Keratinocyte (primary cell): ENCODE results near the gene UBE2V1. TPM values are rescaled to one million over a fixed set of nuclear protein-coding genes. Genes with fewer than 3 reads are reported as not detected.

Source experiments
- DNase-seq: peaks from one replicate; pipeline ENCODE4 v3.0.0-alpha.2; 2011; ENCODE audit warnings: low read depth, missing footprints, low spot score
- FAIRE-seq: peaks from 2 replicates; lab custom pipeline; 2011; peaks lifted over from hg19 to GRCh38; lab: Jason Lieb, UNC
- H2AFZ ChIP-seq: 2 replicates; pipeline ENCODE4 v1.6.0; 2012; ENCODE audit warnings: low read length, control low read depth, inconsistent platforms; ENCODE audit not compliant: control insufficient read depth
- H3K27ac ChIP-seq: 2 replicates; pipeline ENCODE4 v1.5.1; 2011; ENCODE audit warnings: low read length; ENCODE audit not compliant: control insufficient read depth, insufficient read depth
- H3K27me3 ChIP-seq: 3 replicates; pipeline ENCODE4 v1.6.0; 2011; ENCODE audit warnings: low read length; ENCODE audit not compliant: control insufficient read depth, insufficient read depth; ENCODE audit errors: extremely low read depth
- H3K36me3 ChIP-seq, 2 experiments: 2 replicates in 1 of 2; 3 replicates in 1 of 2; pipeline ENCODE4 v1.5.1; 2011; ENCODE audit warnings: low read length in 2 of 2, mild to moderate bottlenecking in 1 of 2; ENCODE audit not compliant: control insufficient read depth in 2 of 2, insufficient read depth in 2 of 2; ENCODE audit errors: extremely low read depth in 1 of 2
- H3K4me1 ChIP-seq: 3 replicates; pipeline ENCODE4 v1.5.1; 2011; ENCODE audit warnings: low read length; ENCODE audit not compliant: control insufficient read depth, insufficient read depth; ENCODE audit errors: extremely low read depth
- H3K4me2 ChIP-seq: 3 replicates; pipeline ENCODE4 v1.6.0; 2011; ENCODE audit warnings: low read depth, low read length; ENCODE audit not compliant: control insufficient read depth, insufficient read depth; ENCODE audit errors: extremely low read depth
- H3K4me3 ChIP-seq, 3 experiments: fragments of 200-600 bp in 1 of 3; sonication (generic) in 1 of 3; 2 replicates in 2 of 3; 3 replicates in 1 of 3; pipeline ENCODE4 v1.5.1; 2011 to 2016; ENCODE audit warnings: low read length in 3 of 3, mild to moderate bottlenecking in 3 of 3, control low read depth in 2 of 3, inconsistent platforms in 1 of 3, low read depth in 1 of 3, mixed read lengths in 1 of 3, mixed run types in 1 of 3, moderate library complexity in 1 of 3; ENCODE audit not compliant: control insufficient read depth in 2 of 3, insufficient read depth in 2 of 3; ENCODE audit errors: extremely low read depth in 1 of 3
- H3K79me2 ChIP-seq: 2 replicates; pipeline ENCODE4 v1.6.0; 2012; ENCODE audit warnings: low read length; ENCODE audit not compliant: control insufficient read depth, insufficient read depth
- H3K9ac ChIP-seq: 3 replicates; pipeline ENCODE4 v1.6.0; 2011; ENCODE audit warnings: low read length; ENCODE audit not compliant: control insufficient read depth, insufficient read depth; ENCODE audit errors: extremely low read depth
- H3K9me1 ChIP-seq: 3 replicates; pipeline ENCODE4 v1.6.0; 2011; ENCODE audit warnings: low read length; ENCODE audit not compliant: control insufficient read depth, insufficient read depth; ENCODE audit errors: extremely low read depth
- H3K9me3 ChIP-seq: 2 replicates; pipeline ENCODE4 v1.5.1; 2012; ENCODE audit warnings: low read depth, low read length; ENCODE audit not compliant: control insufficient read depth
- H4K20me1 ChIP-seq: 3 replicates; pipeline ENCODE4 v1.6.0; 2011; ENCODE audit warnings: low read length; ENCODE audit not compliant: control insufficient read depth, insufficient read depth; ENCODE audit errors: extremely low read depth
- CTCF ChIP-seq, 3 experiments: IDR thresholded peaks in 1 of 3; conservative IDR thresholded peaks in 1 of 3; optimal IDR thresholded peaks in 1 of 3; 2 replicates in 2 of 3; 3 replicates in 1 of 3; pipeline versions ENCODE3 to v1.5.1; 2011; ENCODE audit warnings: low read length in 3 of 3, mild to moderate bottlenecking in 3 of 3, moderate library complexity in 2 of 3, control low read depth in 1 of 3, inconsistent platforms in 1 of 3; ENCODE audit not compliant: insufficient read depth in 2 of 3; ENCODE audit errors: extremely low read depth in 1 of 3
- EZH2 ChIP-seq: IDR thresholded peaks from one replicate; pipeline ENCODE4 v1.6.1; 2012; ENCODE audit warnings: inconsistent platforms, mild to moderate bottlenecking, low read length, moderate library complexity
- dilution Hi-C: fragments of 300-500 bp; cut with MboI; formaldehyde crosslinking; loops from one replicate; pipeline ENCODE4 v1.7.0; 2020; ENCODE audit warnings: low sequenced_read_pairs; ENCODE audit not compliant: extremely low pct_ligation_motif_present
- polyA plus RNA-seq, 5 experiments: library from polyadenylated mRNA; depleted of rRNA in 3 of 5; stranded (reverse) in 3 of 5; stranded (forward) in 1 of 5; unstranded in 1 of 5; fragments of >200 nt; gene quantifications; 1 replicate in 1 of 5; 2 replicates in 3 of 5; 3 replicates in 1 of 5; pipeline versions ENCODE4 v1.2.1 to v1.2.3, GENCODE V29; 2011 to 2012; ENCODE audit warnings: missing spikeins in 2 of 5, low read depth in 1 of 5, low replicate concordance in 1 of 5

The UBE2V1 gene
- polyA plus RNA-seq, 1 donor (not counting 4 experiments of a cell fraction or from before 2014, with no cell fraction given) = 117 TPM

- Histone ChIP-seq H3K36me3 (no peaks in the 10 kb centered on the region), H4K20me1 (no peaks in the 10 kb centered on the region), H3K4me1 (no peaks in the 10 kb centered on the region), H2AFZ (no peak overlapping the region), H3K9me3 (no peaks in the 10 kb centered on the region), H3K27me3 (peaks cover 10% of the 10 kb centered on the region), H3K4me3 (no peak overlapping the region), H3K9ac (no peak overlapping the region), H3K9me1 (no peaks in the 10 kb centered on the region), H3K27ac (no peak overlapping the region), H3K79me2 (no peaks in the 10 kb centered on the region), H3K4me2 (no peak overlapping the region)
- no peak for FAIRE-seq
- no peak for TF ChIP-seq EZH2
- no peak for TF ChIP-seq CTCF (optimal IDR thresholded peaks at IDR 0.05 in 1 of 3, IDR thresholded peaks at IDR 0.05 in 1 of 3, conservative IDR thresholded peaks at IDR 0.05 in 1 of 3; ENCODE audit: extremely low read depth in 1 of 3, insufficient read depth in 2 of 3, low read length in 3 of 3)
- no peak for DNase-seq
- dilution Hi-C loops = no loop called here
Observed at GRCh38 chr20:50040432-50041245, 72.3 kb downstream of the UBE2V1 start.

- Histone ChIP-seq H3K4me2 (no peak overlapping the region), H3K4me1 (peaks cover 2% of the 10 kb centered on the region), H3K36me3 (no peaks in the 10 kb centered on the region), H2AFZ (no peak overlapping the region), H3K9me3 (no peaks in the 10 kb centered on the region), H3K9me1 (no peaks in the 10 kb centered on the region), H4K20me1 (no peaks in the 10 kb centered on the region), H3K79me2 (no peaks in the 10 kb centered on the region), H3K4me3 (no peak overlapping the region), H3K27ac (no peak overlapping the region), H3K27me3 (peaks cover 10% of the 10 kb centered on the region), H3K9ac (no peak overlapping the region)
- dilution Hi-C loops = no loop called here
- TF ChIP-seq CTCF (optimal IDR thresholded peaks at IDR 0.05 in 1 of 3, IDR thresholded peaks at IDR 0.05 in 1 of 3, conservative IDR thresholded peaks at IDR 0.05 in 1 of 3; ENCODE audit: extremely low read depth in 1 of 3, insufficient read depth in 2 of 3, low read length in 3 of 3) = no peak
- TF ChIP-seq EZH2 = no peak
- FAIRE-seq (no peak), DNase-seq (no peak)
Observed at GRCh38 chr20:50039706-50040431, 73.1 kb downstream of the UBE2V1 start.
